ENCODE results near the gene CNTN6. TPM values are rescaled to one million over a fixed set of nuclear protein-coding genes. Genes with fewer than 3 reads are reported as not detected.

The CNTN6 gene
- total and polyA plus RNA-seq, 5 donors = 0.02 to 0.72 (median 0.14) TPM

- DNase-seq = no peak
- no peak overlapping the region for H3K27ac ChIP-seq (ENCODE audit: low read length)
- H3K27me3 ChIP-seq (ENCODE audit: control insufficient read depth, insufficient read depth) = no peaks in the 10 kb centered on the region
- no peaks in the 10 kb centered on the region for H3K9me3 ChIP-seq (ENCODE audit: control insufficient read depth, low read length)
- 64% methylated on average over 2 of the region's 2 CpGs for WGBS
- H3K4me1 ChIP-seq (ENCODE audit: control insufficient read depth, insufficient read depth, low read length) = no peaks in the 10 kb centered on the region
- intact Hi-C loops (cut with DNase I) = no loop called here
- no peak for ATAC-seq
- no peak overlapping the region for H3K4me3 ChIP-seq (ENCODE audit: low read length)
Observed at GRCh38 chr3:1092061-1092460, 763 bp upstream of the CNTN6 start.

- Histone ChIP-seq H3K9me3 (ENCODE audit: control insufficient read depth, low read length) (no peaks in the 10 kb centered on the region), H3K4me3 (ENCODE audit: low read length) (no peak overlapping the region), H3K4me1 (ENCODE audit: control insufficient read depth, insufficient read depth, low read length) (no peaks in the 10 kb centered on the region), H3K27me3 (ENCODE audit: control insufficient read depth, insufficient read depth) (no peaks in the 10 kb centered on the region), H3K27ac (ENCODE audit: low read length) (no peak overlapping the region)
- 39% methylated on average over 6 of the region's 6 CpGs for WGBS
- ATAC-seq (no peak), DNase-seq (no peak)
- intact Hi-C loops (cut with DNase I) = no loop called here
Observed at GRCh38 chr3:1093217-1093616, 393 bp downstream of the CNTN6 start.

- no peaks in the 10 kb centered on the region for H3K9me3 ChIP-seq (ENCODE audit: control insufficient read depth, low read length)
- no peak overlapping the region for H3K27ac ChIP-seq (ENCODE audit: low read length)
- no peak overlapping the region for H3K4me3 ChIP-seq (ENCODE audit: low read length)
- intact Hi-C loops (cut with DNase I) = no loop called here
- no peaks in the 10 kb centered on the region for H3K4me1 ChIP-seq (ENCODE audit: control insufficient read depth, insufficient read depth, low read length)
- no peak for ATAC-seq
- 81% methylated on average over 6 of the region's 6 CpGs for WGBS
- no peaks in the 10 kb centered on the region for H3K27me3 ChIP-seq (ENCODE audit: control insufficient read depth, insufficient read depth)
- no peak for DNase-seq
Observed at GRCh38 chr3:1103525-1103924, 10.7 kb downstream of the CNTN6 start.

- WGBS = 81% methylated on average over 8 of the region's 8 CpGs
- intact Hi-C loops (cut with DNase I) = no loop called here
- H3K4me1 ChIP-seq (ENCODE audit: control insufficient read depth, insufficient read depth, low read length) = no peaks in the 10 kb centered on the region
- no peaks in the 10 kb centered on the region for H3K9me3 ChIP-seq (ENCODE audit: control insufficient read depth, low read length)
- H3K27me3 ChIP-seq (ENCODE audit: control insufficient read depth, insufficient read depth) = no peaks in the 10 kb centered on the region
- no peak overlapping the region for H3K4me3 ChIP-seq (ENCODE audit: low read length)
- DNase-seq = no peak
- no peak for ATAC-seq
- no peak overlapping the region for H3K27ac ChIP-seq (ENCODE audit: low read length)
Observed at GRCh38 chr3:1117843-1118473, 25.1 kb downstream of the CNTN6 start.

DNA sequence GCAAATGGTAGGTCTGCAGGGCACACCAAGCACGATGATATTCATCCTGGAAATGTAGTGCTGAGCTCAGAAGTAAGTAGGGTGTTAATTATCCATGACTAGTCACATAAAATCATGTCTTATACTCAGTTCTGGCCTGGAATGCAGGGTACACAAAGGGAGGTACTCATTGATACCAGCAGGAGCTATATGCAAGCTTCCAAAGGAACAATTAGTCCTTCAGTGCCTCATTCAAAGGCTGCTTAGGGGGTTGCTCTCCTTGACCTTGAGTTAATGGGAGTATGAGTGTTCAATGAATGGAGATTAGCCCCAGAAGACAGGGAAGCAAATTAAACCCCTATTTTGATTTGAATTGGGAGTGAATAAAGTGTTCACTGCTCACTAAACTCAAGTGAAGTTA, 38.3 kb downstream of the CNTN6 start:
- ATAC-seq (no peak), DNase-seq (no peak)
- Histone ChIP-seq H3K4me1 (ENCODE audit: control insufficient read depth, insufficient read depth, low read length) (no peaks in the 10 kb centered on the region), H3K4me3 (ENCODE audit: low read length) (no peak overlapping the region), H3K27ac (ENCODE audit: low read length) (no peak overlapping the region), H3K27me3 (ENCODE audit: control insufficient read depth, insufficient read depth) (no peaks in the 10 kb centered on the region), H3K9me3 (ENCODE audit: control insufficient read depth, low read length) (no peaks in the 10 kb centered on the region)
- intact Hi-C loops (cut with DNase I) = no loop called here
- WGBS = 63% methylated on average over 1 of the region's 1 CpG

GRCh38 chr3:1135194-1135593, 42.4 kb downstream of the CNTN6 start:
- Histone ChIP-seq H3K4me3 (ENCODE audit: low read length) (no peak overlapping the region), H3K9me3 (ENCODE audit: control insufficient read depth, low read length) (no peaks in the 10 kb centered on the region), H3K4me1 (ENCODE audit: control insufficient read depth, insufficient read depth, low read length) (no peaks in the 10 kb centered on the region), H3K27ac (ENCODE audit: low read length) (no peak overlapping the region), H3K27me3 (ENCODE audit: control insufficient read depth, insufficient read depth) (no peaks in the 10 kb centered on the region)
- peak in 2 of 3 donors; percentile 22 to 60 for DNase-seq
- intact Hi-C loops (cut with DNase I) = no loop called here
- WGBS = 40% methylated on average over 2 of the region's 2 CpGs
- ATAC-seq = peak; percentile 69 to 98

- no peaks in the 10 kb centered on the region for H3K27me3 ChIP-seq (ENCODE audit: control insufficient read depth, insufficient read depth)
- no peak overlapping the region for H3K27ac ChIP-seq (ENCODE audit: low read length)
- no peaks in the 10 kb centered on the region for H3K4me1 ChIP-seq (ENCODE audit: control insufficient read depth, insufficient read depth, low read length)
- no peak overlapping the region for H3K4me3 ChIP-seq (ENCODE audit: low read length)
- no peak for ATAC-seq
- intact Hi-C loops (cut with DNase I) = no loop called here
- no peak for DNase-seq
- WGBS = 60% methylated on average over 2 of the region's 2 CpGs
- H3K9me3 ChIP-seq (ENCODE audit: control insufficient read depth, low read length) = no peaks in the 10 kb centered on the region
Observed at GRCh38 chr3:1138036-1138435, 45.2 kb downstream of the CNTN6 start.

DNA sequence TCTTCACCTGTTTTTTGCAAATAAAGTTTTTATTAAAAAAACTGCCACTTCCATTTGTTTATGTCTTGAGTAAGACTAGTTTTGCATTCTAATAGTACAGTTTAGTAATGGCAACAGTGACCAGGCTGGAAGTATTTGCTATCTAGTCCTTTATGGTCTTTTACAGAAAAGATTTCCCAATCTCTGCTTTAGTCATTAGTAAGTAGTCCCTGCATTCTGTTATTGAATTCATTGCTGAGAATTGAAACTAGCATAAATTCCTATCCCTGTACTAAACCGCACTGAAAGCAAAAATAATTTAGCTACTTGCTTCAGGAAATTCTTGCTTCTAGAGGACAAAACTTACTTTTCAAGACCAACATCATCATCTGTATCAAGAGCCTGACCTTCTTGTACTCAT, 46.2 kb downstream of the CNTN6 start:
- no peak overlapping the region for H3K27ac ChIP-seq (ENCODE audit: low read length)
- WGBS = 46% methylated on average over 1 of the region's 1 CpG
- H3K4me1 ChIP-seq (ENCODE audit: control insufficient read depth, insufficient read depth, low read length) = no peaks in the 10 kb centered on the region
- no peak for ATAC-seq
- H3K4me3 ChIP-seq (ENCODE audit: low read length) = no peak overlapping the region
- intact Hi-C loops (cut with DNase I) = no loop called here
- no peak for DNase-seq
- no peaks in the 10 kb centered on the region for H3K9me3 ChIP-seq (ENCODE audit: control insufficient read depth, low read length)
- no peaks in the 10 kb centered on the region for H3K27me3 ChIP-seq (ENCODE audit: control insufficient read depth, insufficient read depth)

GRCh38 chr3:1147326-1147725, 54.5 kb downstream of the CNTN6 start:
- DNase-seq (no peak), ATAC-seq (no peak)
- Histone ChIP-seq H3K4me3 (ENCODE audit: low read length) (no peak overlapping the region), H3K27ac (ENCODE audit: low read length) (no peak overlapping the region), H3K27me3 (ENCODE audit: control insufficient read depth, insufficient read depth) (no peaks in the 10 kb centered on the region), H3K4me1 (ENCODE audit: control insufficient read depth, insufficient read depth, low read length) (no peaks in the 10 kb centered on the region), H3K9me3 (ENCODE audit: control insufficient read depth, low read length) (no peaks in the 10 kb centered on the region)
- intact Hi-C loops (cut with DNase I) = no loop called here
- WGBS = 87% methylated on average over 1 of the region's 1 CpG

DNA sequence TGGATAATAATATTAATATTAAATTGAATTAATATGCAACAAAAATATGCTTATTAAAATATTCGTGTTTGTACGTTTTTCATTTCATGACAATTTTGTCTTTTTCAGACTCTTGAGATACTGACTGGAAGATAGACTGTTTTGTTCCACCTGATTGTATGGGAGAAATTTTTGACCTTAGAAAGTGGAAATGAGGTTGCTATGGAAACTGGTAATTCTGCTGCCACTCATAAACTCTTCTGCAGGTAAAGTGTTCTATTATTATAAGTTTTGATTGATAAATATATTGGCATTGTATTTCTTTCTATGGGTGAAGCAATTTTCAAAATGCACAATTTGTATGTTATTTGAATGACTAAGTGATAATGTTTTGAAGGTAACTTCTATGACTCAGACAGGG, 55.0 kb downstream of the CNTN6 start:
- Histone ChIP-seq H3K9me3 (ENCODE audit: control insufficient read depth, low read length) (no peaks in the 10 kb centered on the region), H3K4me1 (ENCODE audit: control insufficient read depth, insufficient read depth, low read length) (no peaks in the 10 kb centered on the region), H3K27me3 (ENCODE audit: control insufficient read depth, insufficient read depth) (no peaks in the 10 kb centered on the region), H3K4me3 (ENCODE audit: low read length) (no peak overlapping the region), H3K27ac (ENCODE audit: low read length) (no peak overlapping the region)
- DNase-seq (no peak), ATAC-seq (no peak)
- intact Hi-C loops (cut with DNase I) = no loop called here
- 75% methylated on average over 2 of the region's 2 CpGs for WGBS

DNA sequence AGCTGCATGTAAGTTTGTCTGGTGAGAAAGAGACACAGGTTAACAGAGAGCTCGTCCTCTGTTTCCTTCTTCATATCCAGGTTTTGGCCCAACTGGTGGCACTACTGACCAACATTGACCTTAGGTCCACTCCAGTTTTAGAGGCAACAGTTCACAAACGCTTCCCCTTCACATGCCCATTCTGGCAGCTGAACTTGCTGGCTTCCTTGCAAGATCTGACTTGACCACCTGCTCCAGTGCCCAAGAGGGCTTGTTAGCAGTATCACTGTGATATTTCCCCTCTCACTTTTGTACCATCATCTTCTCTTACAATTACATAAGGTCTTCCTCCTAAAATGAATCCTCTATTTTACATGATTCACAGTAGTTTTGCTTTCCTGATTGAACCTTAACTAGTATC, 71.3 kb downstream of the CNTN6 start:
- DNase-seq (no peak), ATAC-seq (no peak)
- intact Hi-C loops (cut with DNase I) = no loop called here
- 78% methylated on average over 2 of the region's 2 CpGs for WGBS
- H3K27me3 ChIP-seq (ENCODE audit: control insufficient read depth, insufficient read depth) = no peaks in the 10 kb centered on the region
- H3K4me1 ChIP-seq (ENCODE audit: control insufficient read depth, insufficient read depth, low read length) = no peaks in the 10 kb centered on the region
- no peak overlapping the region for H3K4me3 ChIP-seq (ENCODE audit: low read length)
- no peaks in the 10 kb centered on the region for H3K9me3 ChIP-seq (ENCODE audit: control insufficient read depth, low read length)
- no peak overlapping the region for H3K27ac ChIP-seq (ENCODE audit: low read length)

- intact Hi-C loops (cut with DNase I) = no loop called here
Observed at GRCh38 chr3:1171320-1171719, 78.5 kb downstream of the CNTN6 start.

More at GRCh38 chr3:1171320-1171719, 78.5 kb downstream of the CNTN6 start:
- H3K9me3 ChIP-seq (ENCODE audit: control insufficient read depth, low read length) = no peaks in the 10 kb centered on the region
- H3K27me3 ChIP-seq (ENCODE audit: control insufficient read depth, insufficient read depth) = no peaks in the 10 kb centered on the region
- DNase-seq (no peak), ATAC-seq (no peak)
- H3K4me1 ChIP-seq (ENCODE audit: control insufficient read depth, insufficient read depth, low read length) = no peaks in the 10 kb centered on the region
- H3K27ac ChIP-seq (ENCODE audit: low read length) = no peak overlapping the region
- WGBS = 70% methylated on average over 3 of the region's 3 CpGs
- no peak overlapping the region for H3K4me3 ChIP-seq (ENCODE audit: low read length)

Data from right cardiac atrium (tissue), 5 donors.